PC-9 (cell line): Measurements from ENCODE around the gene DNAL4. TPM values are rescaled to one million over a fixed set of nuclear protein-coding genes. Genes with fewer than 3 reads are reported as not detected.
"Not testable (repeated sequence)": the region's sequence is repeated elsewhere in the genome, so short reads cannot be mapped to it uniquely, and the experiment has no call there.

Experiments
- BruUV-seq: library from RNA; stranded (reverse); fragments of 400-500 nt; replicated peaks from 2 replicates; lab custom pipeline; 2021; lab: Mats Ljungman, UMichigan
- CTCF ChIA-PET: fragments of 300-600 bp; sonication (Branson Sonifier 250); formaldehyde crosslinking; loops from one replicate; lab custom pipeline; 2022; ENCODE audit warnings: antibody characterized with exemption; lab: Charles Lee
- POLR2A ChIA-PET: fragments of 300-600 bp; sonication (Branson Sonifier 250); formaldehyde crosslinking; loops from one replicate; lab custom pipeline; 2022; ENCODE audit warnings: antibody characterized with exemption; ENCODE audit not compliant: unreplicated experiment; lab: Charles Lee
- DNase-seq, 2 experiments: peaks; one replicate each; pipeline versions ENCODE4 v3.0.0 to v3.0.0-alpha.2; 2015 to 2022; ENCODE audit warnings: mixed read lengths in 1 of 2
- H2AFZ ChIP-seq: fragments of 200-600 bp; sonication (generic); 2 replicates; pipeline ENCODE4 v1.8.1; 2017; ENCODE audit warnings: antibody characterized with exemption
- H3F3A ChIP-seq: fragments of 200-600 bp; sonication (generic); 2 replicates; pipeline ENCODE4 v1.8.1; 2017; ENCODE audit warnings: antibody characterized with exemption, mild to moderate bottlenecking, low read depth; ENCODE audit not compliant: insufficient read depth
- H3K27ac ChIP-seq: fragments of 200-600 bp; sonication (generic); 2 replicates; pipeline ENCODE4 v1.6.1; 2016; ENCODE audit warnings: mixed run types
- H3K27me3 ChIP-seq: fragments of 200-600 bp; sonication (generic); 2 replicates; pipeline ENCODE4 v1.6.1; 2016; ENCODE audit warnings: low read depth, mixed run types; ENCODE audit not compliant: insufficient read depth
- H3K36me3 ChIP-seq: fragments of 200-600 bp; sonication (generic); 2 replicates; pipeline ENCODE4 v1.6.1; 2016; ENCODE audit warnings: low read depth, mixed run types
- H3K4me1 ChIP-seq: fragments of 200-600 bp; sonication (generic); replicated peaks from 2 replicates; pipeline ENCODE4 v1.6.1; 2016; ENCODE audit warnings: mixed run types; ENCODE audit not compliant: insufficient read depth
- H3K4me2 ChIP-seq: fragments of 200-600 bp; sonication (generic); 2 replicates; pipeline ENCODE4 v1.6.1; 2017; ENCODE audit warnings: mixed run types
- H3K4me3 ChIP-seq: fragments of 200-600 bp; sonication (generic); 2 replicates; pipeline ENCODE4 v1.6.1; 2016; ENCODE audit warnings: mixed run types
- H3K79me2 ChIP-seq: fragments of 200-600 bp; sonication (generic); 2 replicates; pipeline ENCODE4 v1.6.1; 2017; ENCODE audit warnings: low read depth, mixed run types
- H3K9me2 ChIP-seq: fragments of 200-600 bp; sonication (generic); 2 replicates; pipeline ENCODE4 v1.8.1; 2017; ENCODE audit warnings: mild to moderate bottlenecking; ENCODE audit not compliant: insufficient read depth
- H3K9me3 ChIP-seq: fragments of 200-600 bp; sonication (generic); 2 replicates; pipeline ENCODE4 v1.8.1; 2016; ENCODE audit warnings: low read depth; ENCODE audit not compliant: insufficient read depth
- H4K20me1 ChIP-seq: fragments of 200-600 bp; sonication (generic); 2 replicates; pipeline ENCODE4 v1.8.1; 2017; ENCODE audit not compliant: insufficient read depth
- CTCF ChIP-seq: fragments of 200-600 bp; sonication (generic); conservative IDR thresholded peaks from 2 replicates; pipeline ENCODE4 v1.6.1; 2017; ENCODE audit warnings: mixed run types, antibody characterized with exemption, mild to moderate bottlenecking, moderate library complexity
- EZH2 ChIP-seq: fragments of 200-600 bp; sonication (generic); IDR thresholded peaks from 2 replicates; pipeline ENCODE4 v1.8.0; 2017; ENCODE audit warnings: antibody characterized with exemption, low read depth
- intact Hi-C: fragments of 100-400 bp; cut with micrococcal nuclease; formaldehyde crosslinking; loops from one replicate; pipeline ENCODE4 v1.10.0; 2022; ENCODE audit not compliant: unreplicated experiment
- total RNA-seq: library from RNA; stranded (reverse); gene quantifications from 2 replicates; pipeline ENCODE4 v1.2.3, GENCODE V29; 2021

The DNAL4 gene
- total RNA-seq, 1 experiment from 2014 or later = 50.3 TPM

GRCh38 chr22:38817196-38817595, 23.3 kb upstream of the DNAL4 start:
- Histone ChIP-seq H3K27ac (no peak overlapping the region), H3F3A (no peaks in the 10 kb centered on the region), H3K36me3 (no peaks in the 10 kb centered on the region), H2AFZ (no peak overlapping the region), H3K4me2 (no peak overlapping the region), H3K4me3 (no peak overlapping the region), H3K27me3 (peaks cover 42% of the 10 kb centered on the region), H3K9me2 (no peaks in the 10 kb centered on the region), H3K9me3 (no peaks in the 10 kb centered on the region), H3K4me1 (no peaks in the 10 kb centered on the region), H4K20me1 (no peaks in the 10 kb centered on the region), H3K79me2 (no peaks in the 10 kb centered on the region)
- BruUV-seq = no TSS peak
- ChIA-PET CTCF (no interaction called here), POLR2A (no interaction called here)
- intact Hi-C loops = no loop called here
- no peak for TF ChIP-seq CTCF
- no peak for TF ChIP-seq EZH2
- DNase-seq = no peak

- Histone ChIP-seq H3K27ac (no peak overlapping the region), H3K9me3 (no peaks in the 10 kb centered on the region), H3K9me2 (no peaks in the 10 kb centered on the region), H3K4me3 (no peak overlapping the region), H3K79me2 (no peaks in the 10 kb centered on the region), H3K27me3 (peaks cover 44% of the 10 kb centered on the region), H3K36me3 (no peaks in the 10 kb centered on the region), H3K4me2 (no peak overlapping the region), H4K20me1 (no peaks in the 10 kb centered on the region), H2AFZ (no peak overlapping the region), H3K4me1 (no peaks in the 10 kb centered on the region), H3F3A (no peaks in the 10 kb centered on the region)
- TF ChIP-seq EZH2 = no peak
- CTCF ChIA-PET = no interaction called here
- intact Hi-C loops = no loop called here
- BruUV-seq = no TSS peak
- POLR2A ChIA-PET = interaction anchor here (0.7 kb wide), 1 partner anchor 327 kb away, joined by 3 read pairs; no protein-coding TSS in a partner anchor
- no peak for DNase-seq
Measured at GRCh38 chr22:38815842-38816241, 21.9 kb upstream of the DNAL4 start.

GRCh38 chr22:38811241-38811640, 17.3 kb upstream of the DNAL4 start:
- no TSS peak for BruUV-seq
- Histone ChIP-seq H3K4me2 (no peak overlapping the region), H2AFZ (no peak overlapping the region), H3K9me3 (0 out of 2 replicates have a peak, but pooled peaks cover 6% of the 10 kb centered on the region), H3K36me3 (no peaks in the 10 kb centered on the region), H4K20me1 (no peaks in the 10 kb centered on the region), H3F3A (peaks cover 4% of the 10 kb centered on the region; the same call in 1 of the 2 replicates), H3K4me1 (no peaks in the 10 kb centered on the region), H3K27ac (no peak overlapping the region), H3K4me3 (no peak overlapping the region), H3K27me3 (peaks cover 25% of the 10 kb centered on the region), H3K79me2 (no peaks in the 10 kb centered on the region), H3K9me2 (no peaks in the 10 kb centered on the region)
- ChIA-PET POLR2A (interaction anchor here (0.6 kb wide), 1 partner anchor 442 kb away, joined by 3 read pairs; no protein-coding TSS in a partner anchor), CTCF (no interaction called here)
- no peak for TF ChIP-seq CTCF
- no peak for TF ChIP-seq EZH2
- intact Hi-C loops = no loop called here
- no peak for DNase-seq

- intact Hi-C loops, H3K9me3 ChIP-seq, H3K4me3 ChIP-seq, CTCF ChIA-PET, BruUV-seq, H3K4me2 ChIP-seq, H3K36me3 ChIP-seq, H3K9me2 ChIP-seq, H3K27me3 ChIP-seq, H3K79me2 ChIP-seq, H4K20me1 ChIP-seq, H2AFZ ChIP-seq, H3K27ac ChIP-seq, DNase-seq: not testable (repeated sequence)
- peaks cover 34% of the 10 kb centered on the region for H3F3A ChIP-seq
- POLR2A ChIA-PET = interaction anchor here (0.6 kb wide), 1 partner anchor 56 kb away, joined by 11 read pairs; no protein-coding TSS in a partner anchor
- peaks cover 17% of the 10 kb centered on the region for H3K4me1 ChIP-seq
Measured at GRCh38 chr22:38805041-38805593, 11.2 kb upstream of the DNAL4 start.
